GM12873 (cell line): Measurements from ENCODE around the gene SLCO4A1.
A peak's percentile ranks its signal among the peaks of the same experiment; 100 is the strongest.

Experiments used
- TF ChIP-seq, protein P1 (sequence below): IDR thresholded peaks from 2 replicates; pipeline ENCODE4 v1.5.1; 2012; ENCODE audit warnings: low read depth, mild to moderate bottlenecking, moderate library complexity, low read length, control low read depth; ENCODE audit not compliant: insufficient read depth; ENCODE audit errors: missing control alignments

Gene SLCO4A1

DNA sequence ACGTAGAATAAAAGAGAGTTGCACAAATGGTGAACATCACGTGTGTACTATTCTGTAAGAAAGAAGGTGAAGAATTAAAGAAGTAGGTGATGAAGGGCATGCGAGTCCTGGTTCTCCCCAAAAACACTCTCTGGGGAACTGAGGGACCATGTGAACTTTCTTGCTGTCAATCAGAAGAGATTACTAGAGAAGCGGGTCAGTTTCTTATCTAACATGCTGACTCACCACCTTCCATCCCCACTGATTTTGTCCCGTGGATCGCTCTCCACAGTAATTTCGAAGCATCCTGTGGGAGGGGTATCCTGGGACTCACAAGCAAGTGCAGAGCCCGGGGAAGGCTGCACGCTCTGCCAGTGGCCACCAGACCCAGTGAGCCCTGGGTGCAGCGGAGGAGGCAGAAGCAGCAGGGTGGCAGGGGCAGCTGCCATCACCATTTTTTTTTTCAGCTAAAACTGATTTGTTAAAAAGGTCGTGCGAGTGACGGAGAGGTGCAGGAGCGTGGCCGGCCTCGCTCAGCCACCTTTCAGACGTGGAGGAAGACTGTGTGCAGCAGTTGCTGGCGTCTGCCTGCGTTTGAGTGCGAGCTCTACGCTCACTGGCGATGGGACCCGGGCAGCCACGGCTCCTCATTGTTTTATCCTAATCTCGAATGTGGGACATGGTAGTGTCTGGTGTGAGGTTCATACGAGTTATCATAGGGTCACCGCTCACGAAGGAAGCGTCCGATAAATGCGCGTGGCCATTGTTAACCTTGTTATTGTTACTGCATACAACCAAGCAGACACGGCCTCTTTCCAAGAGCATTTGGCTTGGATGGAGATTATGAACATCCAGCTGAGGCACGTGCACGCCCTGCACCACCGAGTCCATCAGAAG is 28.0 kb upstream of the SLCO4A1 start:
- TF ChIP-seq, protein P1, sequence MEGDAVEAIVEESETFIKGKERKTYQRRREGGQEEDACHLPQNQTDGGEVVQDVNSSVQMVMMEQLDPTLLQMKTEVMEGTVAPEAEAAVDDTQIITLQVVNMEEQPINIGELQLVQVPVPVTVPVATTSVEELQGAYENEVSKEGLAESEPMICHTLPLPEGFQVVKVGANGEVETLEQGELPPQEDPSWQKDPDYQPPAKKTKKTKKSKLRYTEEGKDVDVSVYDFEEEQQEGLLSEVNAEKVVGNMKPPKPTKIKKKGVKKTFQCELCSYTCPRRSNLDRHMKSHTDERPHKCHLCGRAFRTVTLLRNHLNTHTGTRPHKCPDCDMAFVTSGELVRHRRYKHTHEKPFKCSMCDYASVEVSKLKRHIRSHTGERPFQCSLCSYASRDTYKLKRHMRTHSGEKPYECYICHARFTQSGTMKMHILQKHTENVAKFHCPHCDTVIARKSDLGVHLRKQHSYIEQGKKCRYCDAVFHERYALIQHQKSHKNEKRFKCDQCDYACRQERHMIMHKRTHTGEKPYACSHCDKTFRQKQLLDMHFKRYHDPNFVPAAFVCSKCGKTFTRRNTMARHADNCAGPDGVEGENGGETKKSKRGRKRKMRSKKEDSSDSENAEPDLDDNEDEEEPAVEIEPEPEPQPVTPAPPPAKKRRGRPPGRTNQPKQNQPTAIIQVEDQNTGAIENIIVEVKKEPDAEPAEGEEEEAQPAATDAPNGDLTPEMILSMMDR = no peak

DNA sequence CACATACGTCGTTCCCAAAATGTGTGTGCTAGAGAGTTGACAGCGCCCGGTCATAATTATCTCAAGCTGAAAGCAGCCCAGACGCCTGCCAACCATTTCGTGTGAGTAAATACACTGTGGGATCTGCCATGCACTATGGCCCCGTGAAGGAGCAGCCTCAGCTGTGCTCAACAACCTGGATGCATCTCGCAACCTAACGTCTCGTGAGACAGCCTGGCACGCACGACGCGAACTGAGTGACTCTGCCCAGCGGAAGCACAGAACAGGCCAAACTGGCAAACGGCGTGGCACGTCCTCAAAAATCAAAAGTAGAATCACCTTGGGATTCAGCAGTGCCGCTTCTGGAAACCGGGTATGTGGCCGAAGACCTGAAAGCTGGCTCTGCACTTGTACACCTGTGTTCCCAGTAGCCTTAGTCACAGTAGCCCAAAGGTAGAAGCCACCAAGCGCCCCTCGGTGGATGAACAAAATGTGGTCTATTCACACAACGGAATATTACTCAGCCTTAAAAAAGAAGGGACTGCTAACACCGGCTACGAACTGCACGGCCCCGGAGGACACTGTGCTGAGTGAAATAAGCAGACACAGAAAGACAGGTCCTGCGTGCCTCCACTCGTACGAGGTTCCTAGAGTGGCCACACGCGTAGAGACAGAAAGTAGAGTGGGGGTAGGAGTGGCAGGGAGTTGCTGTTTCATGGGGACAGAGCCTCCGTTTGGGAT is 27.2 kb upstream of the SLCO4A1 start:
- TF ChIP-seq, protein P1 = no peak

DNA sequence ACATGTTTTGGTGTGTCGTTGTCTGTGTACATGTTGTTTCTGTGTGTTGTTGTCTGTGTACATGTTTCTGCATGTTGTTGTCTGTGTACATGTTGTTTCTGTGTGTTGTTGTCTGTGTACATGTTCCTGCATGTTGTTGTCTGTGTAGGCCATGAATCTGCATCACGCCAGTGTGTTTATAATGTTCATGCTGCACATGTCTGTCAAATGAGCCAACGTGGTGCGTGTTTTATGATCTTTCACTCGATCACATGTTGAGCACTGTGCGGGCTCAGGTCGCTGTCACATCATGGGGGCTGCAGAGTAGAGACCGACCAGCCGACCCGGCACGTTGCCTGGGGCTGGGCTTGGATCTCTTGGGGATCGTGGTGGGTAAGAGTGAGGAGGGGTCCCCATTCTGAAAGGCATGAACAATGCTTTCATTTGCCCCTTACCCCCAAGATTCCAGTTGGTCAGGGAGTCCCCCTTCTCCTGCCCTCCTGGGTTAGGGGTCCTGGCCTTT is 26.5 kb upstream of the SLCO4A1 start:
- TF ChIP-seq, protein P1 = no peak

DNA sequence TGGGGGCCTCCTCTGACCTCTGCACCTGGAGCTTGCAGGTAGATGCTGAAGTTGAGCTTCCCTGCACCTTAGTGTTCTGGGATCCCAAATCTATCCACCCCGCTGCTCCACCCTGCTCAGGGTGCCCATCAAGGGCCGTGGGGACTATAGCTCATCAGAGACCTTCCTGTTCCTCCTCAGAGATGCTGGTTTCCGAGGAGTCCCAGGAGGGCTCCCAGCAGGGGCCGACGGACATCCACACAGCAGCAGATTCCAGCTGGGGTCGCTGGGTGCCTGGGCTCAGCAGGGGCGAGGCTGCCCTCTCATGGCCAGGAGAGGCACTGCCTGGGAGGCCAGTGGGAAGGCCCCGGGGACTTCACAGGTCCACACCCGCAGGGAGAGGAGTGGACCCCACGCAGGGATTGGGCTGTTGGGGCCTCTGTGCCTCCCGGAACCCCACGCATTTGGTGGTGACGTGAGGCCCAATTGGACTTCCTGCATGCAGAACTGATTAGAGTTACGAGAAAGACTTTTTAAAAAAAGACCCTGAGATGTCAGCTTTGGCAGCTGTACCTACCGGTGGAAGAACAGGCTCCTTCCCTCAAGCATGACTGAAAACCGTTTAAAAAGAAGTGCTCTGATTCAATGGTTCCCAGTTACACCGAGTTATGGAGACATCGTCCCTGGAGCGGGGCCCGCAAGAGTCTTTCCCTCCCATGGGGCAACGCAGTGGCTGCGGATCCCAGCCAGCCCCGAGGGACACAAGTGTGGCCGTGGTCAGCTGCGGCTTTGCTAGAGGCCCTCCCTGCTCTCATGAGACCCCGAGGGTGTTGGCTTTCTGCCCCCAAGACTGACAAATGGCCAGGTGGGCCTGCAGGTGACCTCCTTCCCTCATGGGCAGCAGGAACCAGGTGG is 25.3 kb upstream of the SLCO4A1 start:
- TF ChIP-seq, protein P1 = peak; percentile 98

DNA sequence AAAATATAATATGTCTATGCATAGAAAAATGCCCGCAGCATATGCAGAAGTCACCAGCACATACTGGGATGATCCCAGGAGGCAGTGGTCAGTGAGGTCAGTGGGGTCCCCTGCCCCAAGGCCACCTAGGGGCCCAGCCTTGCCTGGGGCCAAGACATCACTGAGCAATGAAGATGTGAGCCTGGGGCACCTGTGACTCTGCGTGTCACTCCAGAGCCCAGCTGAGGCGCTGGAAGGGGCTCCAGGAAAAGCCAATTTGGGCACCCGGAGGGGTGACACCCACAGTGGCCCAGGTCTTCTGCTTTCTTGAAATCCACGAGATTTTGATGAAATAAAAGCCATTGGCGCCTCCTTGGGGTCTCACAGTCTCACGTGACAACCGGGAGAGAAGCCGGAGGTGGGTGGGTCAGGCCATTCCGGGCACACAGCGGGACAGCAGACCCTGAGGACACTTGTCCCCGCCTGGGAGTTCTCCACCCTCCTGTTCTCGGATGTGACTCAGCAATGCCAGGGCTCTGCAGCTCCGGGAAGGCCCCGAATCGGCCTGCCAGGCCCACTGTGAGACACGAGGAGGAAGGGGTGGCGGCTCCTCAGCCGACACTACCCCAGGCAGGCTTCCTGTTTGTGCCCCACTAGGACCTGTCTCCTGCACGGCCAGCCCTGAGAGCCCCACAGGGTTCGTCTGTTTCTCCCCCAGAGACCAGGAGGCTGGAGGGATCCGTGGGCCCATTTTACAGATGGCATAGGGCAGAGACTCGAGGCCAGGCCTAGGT is 24.4 kb upstream of the SLCO4A1 start:
- TF ChIP-seq, protein P1 = no peak

DNA sequence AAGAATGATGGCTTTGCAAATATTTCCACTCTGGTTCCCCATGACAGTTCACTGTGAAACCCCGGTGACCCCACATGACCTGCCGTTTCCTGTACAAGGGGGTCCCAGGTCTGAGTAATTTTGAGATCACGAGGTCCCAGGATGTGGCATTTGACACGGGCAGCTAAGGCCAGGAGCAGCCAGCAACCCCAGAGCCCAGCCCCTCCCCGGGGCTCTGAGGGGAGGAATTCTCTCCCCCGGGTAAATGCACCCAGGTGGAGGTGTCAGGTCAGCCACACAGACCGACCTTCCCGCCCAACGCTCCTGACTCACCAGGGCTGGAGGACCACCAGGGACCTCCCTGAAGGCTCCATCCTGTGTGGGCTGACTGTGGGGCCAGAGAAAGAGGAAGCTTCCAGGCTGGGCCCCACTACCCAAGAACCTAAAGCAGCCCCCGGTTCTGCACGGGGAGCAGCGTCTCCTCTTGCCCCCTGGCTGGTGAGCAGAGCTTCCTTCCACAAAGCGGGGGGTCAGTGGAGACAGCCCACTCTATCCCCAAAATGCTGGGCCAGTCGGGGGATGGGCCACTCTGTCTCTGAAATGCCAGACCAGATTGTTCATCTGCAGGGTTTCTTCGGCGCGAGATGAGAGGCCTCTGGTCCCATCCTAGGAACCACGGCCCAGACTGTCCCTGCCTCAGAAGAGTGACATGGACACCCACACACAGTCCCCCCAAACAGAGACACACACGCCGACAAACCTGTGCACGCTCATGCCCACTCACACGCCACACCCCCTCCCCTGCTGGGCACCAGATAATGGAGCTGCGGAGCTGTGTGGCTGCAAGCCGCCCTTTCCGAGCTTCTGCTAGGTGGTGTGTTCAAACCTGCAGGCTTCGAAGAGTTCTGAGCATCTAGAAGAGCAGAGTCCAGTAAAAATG is 23.4 kb upstream of the SLCO4A1 start:
- TF ChIP-seq, protein P1 = no peak
